Breast epithelium (tissue), 3 donors: ENCODE data around the gene TUBA3C.

Experiments
- POLR2AphosphoS5 ChIP-seq, 3 donors: sonication (generic); formaldehyde crosslinking; IDR thresholded peaks; one replicate each; pipeline ENCODE4 v1.6.1; 2017; ENCODE audit warnings: antibody characterized with exemption in 3 of 3
- TF ChIP-seq, protein P1 (sequence below), 3 donors: fragments of 450-650 bp; IDR thresholded peaks; one replicate each; pipeline ENCODE4 v1.5.1; 2016 to 2017; ENCODE audit warnings: antibody characterized with exemption in 3 of 3, mild to moderate bottlenecking in 3 of 3, moderate library complexity in 3 of 3

DNA sequence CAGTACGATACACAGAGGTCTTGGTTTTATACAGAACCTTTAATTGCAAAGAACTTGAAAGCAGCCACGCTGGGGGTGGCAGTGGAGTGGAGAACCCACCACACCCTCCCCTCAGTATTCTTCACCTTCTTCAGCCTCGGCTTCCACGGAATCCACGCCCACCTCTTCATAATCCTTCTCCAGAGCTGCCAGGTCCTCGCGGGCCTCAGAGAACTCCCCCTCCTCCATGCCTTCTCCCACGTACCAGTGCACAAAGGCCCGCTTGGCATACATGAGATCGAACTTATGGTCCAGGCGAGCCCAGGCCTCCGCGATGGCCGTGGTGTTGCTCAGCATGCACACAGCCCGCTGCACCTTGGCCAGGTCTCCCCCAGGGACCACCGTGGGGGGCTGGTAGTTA is 7.9 kb downstream of the TUBA3C start:
- TF ChIP-seq POLR2AphosphoS5 (IDR thresholded peaks at IDR 0.05): no peak
- TF ChIP-seq, protein P1, sequence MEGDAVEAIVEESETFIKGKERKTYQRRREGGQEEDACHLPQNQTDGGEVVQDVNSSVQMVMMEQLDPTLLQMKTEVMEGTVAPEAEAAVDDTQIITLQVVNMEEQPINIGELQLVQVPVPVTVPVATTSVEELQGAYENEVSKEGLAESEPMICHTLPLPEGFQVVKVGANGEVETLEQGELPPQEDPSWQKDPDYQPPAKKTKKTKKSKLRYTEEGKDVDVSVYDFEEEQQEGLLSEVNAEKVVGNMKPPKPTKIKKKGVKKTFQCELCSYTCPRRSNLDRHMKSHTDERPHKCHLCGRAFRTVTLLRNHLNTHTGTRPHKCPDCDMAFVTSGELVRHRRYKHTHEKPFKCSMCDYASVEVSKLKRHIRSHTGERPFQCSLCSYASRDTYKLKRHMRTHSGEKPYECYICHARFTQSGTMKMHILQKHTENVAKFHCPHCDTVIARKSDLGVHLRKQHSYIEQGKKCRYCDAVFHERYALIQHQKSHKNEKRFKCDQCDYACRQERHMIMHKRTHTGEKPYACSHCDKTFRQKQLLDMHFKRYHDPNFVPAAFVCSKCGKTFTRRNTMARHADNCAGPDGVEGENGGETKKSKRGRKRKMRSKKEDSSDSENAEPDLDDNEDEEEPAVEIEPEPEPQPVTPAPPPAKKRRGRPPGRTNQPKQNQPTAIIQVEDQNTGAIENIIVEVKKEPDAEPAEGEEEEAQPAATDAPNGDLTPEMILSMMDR (IDR thresholded peaks at IDR 0.05): no peak
